ENCODE measurements around the gene TESPA1.

Gene TESPA1

DNA sequence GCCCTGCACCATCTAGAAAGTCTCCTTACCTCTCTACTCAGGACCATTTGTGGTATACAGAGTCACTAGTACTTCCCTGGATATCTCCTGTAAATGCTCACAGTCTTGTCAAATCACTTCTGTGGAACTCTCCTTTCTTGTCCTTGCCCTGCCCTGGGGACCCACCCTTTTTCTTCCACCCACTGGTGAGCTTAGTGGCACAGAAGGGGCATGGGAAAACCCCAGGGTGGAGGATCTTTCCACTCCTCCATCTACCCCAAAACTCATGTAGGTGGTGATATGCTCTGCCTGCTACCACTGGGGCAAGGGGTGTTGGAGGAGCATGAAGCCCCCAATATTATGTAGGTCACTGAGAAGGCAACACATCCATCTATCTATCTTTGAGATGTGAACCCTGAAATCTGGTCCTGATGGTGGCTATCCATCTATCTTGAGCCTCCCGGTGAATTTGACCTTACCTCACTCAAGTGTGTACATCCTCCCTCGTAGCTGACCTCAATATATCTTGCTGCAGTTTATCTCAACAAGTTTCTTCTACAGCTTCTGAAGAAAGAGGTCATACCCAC is 943 bp downstream of the TESPA1 start:
- DNase-seq (ENCODE audit: low read depth) = no peak
- H3K4me3 ChIP-seq (ENCODE audit: low read depth, low read length) = peak overlapping the region; percentile 68
- TF ChIP-seq, protein P1, sequence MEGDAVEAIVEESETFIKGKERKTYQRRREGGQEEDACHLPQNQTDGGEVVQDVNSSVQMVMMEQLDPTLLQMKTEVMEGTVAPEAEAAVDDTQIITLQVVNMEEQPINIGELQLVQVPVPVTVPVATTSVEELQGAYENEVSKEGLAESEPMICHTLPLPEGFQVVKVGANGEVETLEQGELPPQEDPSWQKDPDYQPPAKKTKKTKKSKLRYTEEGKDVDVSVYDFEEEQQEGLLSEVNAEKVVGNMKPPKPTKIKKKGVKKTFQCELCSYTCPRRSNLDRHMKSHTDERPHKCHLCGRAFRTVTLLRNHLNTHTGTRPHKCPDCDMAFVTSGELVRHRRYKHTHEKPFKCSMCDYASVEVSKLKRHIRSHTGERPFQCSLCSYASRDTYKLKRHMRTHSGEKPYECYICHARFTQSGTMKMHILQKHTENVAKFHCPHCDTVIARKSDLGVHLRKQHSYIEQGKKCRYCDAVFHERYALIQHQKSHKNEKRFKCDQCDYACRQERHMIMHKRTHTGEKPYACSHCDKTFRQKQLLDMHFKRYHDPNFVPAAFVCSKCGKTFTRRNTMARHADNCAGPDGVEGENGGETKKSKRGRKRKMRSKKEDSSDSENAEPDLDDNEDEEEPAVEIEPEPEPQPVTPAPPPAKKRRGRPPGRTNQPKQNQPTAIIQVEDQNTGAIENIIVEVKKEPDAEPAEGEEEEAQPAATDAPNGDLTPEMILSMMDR (IDR thresholded peaks at IDR 0.05; ENCODE audit: low read depth, low read length, missing control alignments) = no peak

DNA sequence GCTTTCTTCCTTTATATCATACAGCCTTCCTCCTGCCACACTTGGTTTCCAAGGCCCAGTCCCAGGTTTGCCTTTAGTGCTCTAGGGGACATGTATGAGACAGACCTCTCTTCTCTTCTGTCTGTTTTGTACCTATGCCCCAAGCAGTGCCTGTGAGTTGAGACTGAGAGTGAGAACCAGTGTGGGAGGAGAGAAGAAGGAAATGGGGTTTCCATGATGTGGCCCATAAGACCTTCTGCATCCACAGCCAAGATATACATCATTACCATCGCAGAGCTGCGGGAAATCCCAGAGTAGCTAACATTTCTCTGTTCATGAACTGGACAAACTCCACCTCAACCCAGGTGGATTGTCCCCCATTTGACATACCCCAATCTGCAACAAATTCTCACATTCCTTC is 2.8 kb downstream of the TESPA1 start:
- TF ChIP-seq, protein P1 (IDR thresholded peaks at IDR 0.05; ENCODE audit: low read depth, low read length, missing control alignments) = no peak
- no peak overlapping the region for H3K4me3 ChIP-seq (ENCODE audit: low read depth, low read length)
- DNase-seq (ENCODE audit: low read depth) = no peak

DNA sequence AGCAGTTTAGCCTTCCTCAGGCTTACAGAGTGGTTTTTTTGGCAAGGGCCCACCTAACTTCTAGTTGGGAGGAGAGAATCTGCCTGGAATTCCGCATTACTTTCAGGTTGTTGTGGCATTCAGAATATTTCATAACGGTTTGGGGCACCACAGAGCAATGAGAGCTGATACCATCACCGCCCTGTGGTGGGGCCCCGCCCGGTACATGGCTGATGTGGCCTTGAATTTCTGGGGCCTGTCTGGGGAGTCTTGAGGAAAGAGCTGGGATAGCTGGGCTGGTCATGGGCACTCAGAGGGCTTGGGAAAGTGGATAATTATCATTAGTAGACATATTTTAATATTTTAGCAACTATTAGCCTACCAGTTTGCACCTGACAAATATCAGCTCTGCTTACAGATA is 4.2 kb downstream of the TESPA1 start:
- TF ChIP-seq, protein P1 (IDR thresholded peaks at IDR 0.05; ENCODE audit: low read depth, low read length, missing control alignments) = no peak
- H3K4me3 ChIP-seq (ENCODE audit: low read depth, low read length) = no peak overlapping the region
- DNase-seq (ENCODE audit: low read depth) = no peak

DNA sequence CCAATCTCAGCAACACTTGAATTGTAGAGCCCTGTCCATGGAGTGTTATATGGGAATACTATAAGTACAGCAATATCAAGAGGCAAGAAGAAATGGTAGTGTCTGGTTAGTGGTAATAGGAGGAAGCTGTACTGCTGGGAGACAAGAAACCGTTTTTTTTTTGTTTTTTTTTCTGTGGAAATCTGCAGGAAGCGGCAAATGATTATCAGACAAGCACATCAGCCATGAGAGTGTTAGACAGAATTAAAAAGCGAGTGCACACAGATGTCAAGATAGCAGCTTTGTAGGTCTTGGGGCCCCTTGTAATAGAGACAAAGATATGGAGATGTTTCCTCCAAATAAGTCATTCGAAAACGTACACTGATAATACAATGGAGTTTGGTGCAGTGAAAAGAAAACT is 6.7 kb downstream of the TESPA1 start:
- TF ChIP-seq, protein P1 (IDR thresholded peaks at IDR 0.05; ENCODE audit: low read depth, low read length, missing control alignments) = no peak
- no peak for DNase-seq (ENCODE audit: low read depth)
- no peak overlapping the region for H3K4me3 ChIP-seq (ENCODE audit: low read depth, low read length)

DNA sequence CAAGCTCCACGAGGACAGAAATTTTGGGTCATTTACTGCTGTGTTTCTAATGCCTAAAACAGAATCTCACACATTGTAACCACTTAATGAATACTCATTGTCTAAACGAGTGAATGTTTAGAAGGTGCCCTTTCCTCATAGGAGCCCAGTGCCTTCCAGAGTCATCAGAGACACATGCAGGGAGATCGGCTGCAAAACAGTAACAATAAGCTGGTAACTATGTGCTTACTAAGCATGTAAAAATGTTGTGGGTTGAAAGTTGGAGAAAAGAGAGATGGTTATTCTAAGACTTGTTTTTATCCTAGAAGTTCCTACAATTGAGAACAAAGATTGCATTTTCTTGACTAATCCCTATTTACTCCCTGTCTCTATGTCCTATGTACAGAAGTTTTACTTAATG is 7.4 kb downstream of the TESPA1 start:
- H3K4me3 ChIP-seq (ENCODE audit: low read depth, low read length) = no peak overlapping the region
- DNase-seq (ENCODE audit: low read depth) = no peak
- TF ChIP-seq, protein P1 (IDR thresholded peaks at IDR 0.05; ENCODE audit: low read depth, low read length, missing control alignments) = no peak

DNA sequence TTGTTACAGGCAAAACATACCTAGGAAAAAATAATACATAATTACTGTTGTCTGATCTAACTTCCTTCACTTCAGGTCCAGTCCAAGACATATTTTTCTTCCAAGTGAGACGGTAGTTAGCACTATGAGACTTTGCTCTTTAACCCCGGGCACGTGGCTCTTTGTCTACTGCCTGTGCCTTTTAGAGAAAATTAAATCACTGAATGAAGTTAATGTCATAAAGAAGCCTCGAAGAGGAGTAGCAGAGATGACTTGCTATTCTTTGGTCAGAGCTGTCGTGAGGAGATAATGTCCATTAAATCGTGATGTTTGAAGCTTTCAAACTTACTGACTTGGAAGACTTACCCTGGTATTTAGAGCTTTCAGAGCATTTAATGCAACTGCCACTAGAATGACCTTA is 8.7 kb downstream of the TESPA1 start:
- DNase-seq (ENCODE audit: low read depth) = no peak
- H3K4me3 ChIP-seq (ENCODE audit: low read depth, low read length) = no peak overlapping the region
- TF ChIP-seq, protein P1 (IDR thresholded peaks at IDR 0.05; ENCODE audit: low read depth, low read length, missing control alignments) = no peak

DNA sequence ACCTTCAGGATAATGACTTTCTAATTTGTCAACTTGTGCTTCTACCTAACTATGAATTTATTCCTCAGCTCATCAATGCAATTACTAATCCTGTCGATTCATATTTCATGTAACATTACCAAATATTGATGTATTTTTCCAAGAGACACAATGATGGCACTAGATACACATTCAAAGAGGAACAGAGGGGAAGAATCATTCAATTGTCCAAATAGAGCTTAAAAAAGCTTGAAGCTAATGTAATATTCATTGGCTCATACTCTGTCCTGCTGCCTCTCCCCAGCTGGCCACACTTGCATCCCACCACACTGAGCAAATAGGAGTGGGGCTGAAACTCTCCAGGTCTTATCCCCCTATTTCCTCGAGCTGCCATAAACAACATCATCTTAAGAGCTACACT is 9.3 kb downstream of the TESPA1 start:
- TF ChIP-seq, protein P1 (IDR thresholded peaks at IDR 0.05; ENCODE audit: low read depth, low read length, missing control alignments) = no peak
- H3K4me3 ChIP-seq (ENCODE audit: low read depth, low read length) = no peak overlapping the region
- DNase-seq (ENCODE audit: low read depth) = no peak

Measured in GM12864 (cell line).